Measurements from ENCODE around the gene KCNG4.

The KCNG4 gene

GRCh38 chr16:84252184-84252583 is 12.4 kb upstream of the KCNG4 start:
- no peak for TF ChIP-seq CTCF (IDR thresholded peaks at IDR 0.05)

- TF ChIP-seq CTCF (IDR thresholded peaks at IDR 0.05), result no peak
These were observed 8.0 kb upstream of the KCNG4 start for GRCh38 chr16:84247844-84248243.

GRCh38 chr16:84247331-84247730 is 7.5 kb upstream of the KCNG4 start:
- TF ChIP-seq CTCF (IDR thresholded peaks at IDR 0.05), result no peak

- TF ChIP-seq CTCF (IDR thresholded peaks at IDR 0.05), result no peak
These were observed 6.9 kb upstream of the KCNG4 start for GRCh38 chr16:84246679-84247077.

- no peak for TF ChIP-seq CTCF (IDR thresholded peaks at IDR 0.05)
These were observed 6.3 kb upstream of the KCNG4 start for GRCh38 chr16:84245956-84246678.

GRCh38 chr16:84244728-84245127 is 4.9 kb upstream of the KCNG4 start:
- no peak for TF ChIP-seq CTCF (IDR thresholded peaks at IDR 0.05)

GRCh38 chr16:84243732-84244131 is 3.9 kb upstream of the KCNG4 start:
- no peak for TF ChIP-seq CTCF (IDR thresholded peaks at IDR 0.05)

GRCh38 chr16:84242839-84243238 is 3.0 kb upstream of the KCNG4 start:
- no peak for TF ChIP-seq CTCF (IDR thresholded peaks at IDR 0.05)

Data from LNCAP (cell line).